ENCODE data around the gene SAV1. TPM values are rescaled to one million over a fixed set of nuclear protein-coding genes. Genes with fewer than 3 reads are reported as not detected.

The SAV1 gene
- total RNA-seq, 2 experiments from 2014 or later: 10.4 to 17.9 TPM

- no peaks in the 10 kb centered on the region for H4K20me1 ChIP-seq (ENCODE audit: insufficient read depth, low read length)
- no peaks in the 10 kb centered on the region for H3K9me3 ChIP-seq (ENCODE audit: low read length)
- peaks cover 17% of the 10 kb centered on the region; the same call in 1 of the 2 replicates for H3K79me2 ChIP-seq (ENCODE audit: insufficient read depth, low read depth, low read length)
- no peak overlapping the region for H2AFZ ChIP-seq (ENCODE audit: low read length)
- no peak overlapping the region for H3K4me2 ChIP-seq (ENCODE audit: low read length)
- H3K36me3 ChIP-seq (ENCODE audit: insufficient read depth, low read length): no peaks in the 10 kb centered on the region
- ChIA-PET POLR2A (interaction anchor here (0.7 kb wide), 2 partner anchors 50 to 132 kb away, joined by 3 to 13 read pairs; no protein-coding TSS in a partner anchor), CTCF (ENCODE audit: unreplicated experiment) (no interaction called here)
- H3K4me3 ChIP-seq (ENCODE audit: low read depth, low read length, poor library complexity, severe bottlenecking): no peak overlapping the region
- intact Hi-C loops (cut with micrococcal nuclease; ENCODE audit: unreplicated experiment): no loop called here
- DNase-seq (ENCODE audit: low spot score): no peak
- no peaks in the 10 kb centered on the region for H3K9me2 ChIP-seq (ENCODE audit: insufficient read depth, low read length)
- TF ChIP-seq CTCF (conservative IDR thresholded peaks at IDR 0.05; ENCODE audit: low read length) (no peak), EZH2phosphoT487 (IDR thresholded peaks at IDR 0.05; ENCODE audit: borderline replicate concordance, low read depth, low read length) (no peak)
- H3K27ac ChIP-seq (ENCODE audit: low read depth, low read length, poor library complexity, severe bottlenecking): no peak overlapping the region
- no TSS peak for BruUV-seq (replicated peaks)
- H3K4me1 ChIP-seq (ENCODE audit: insufficient read depth, low read length, poor library complexity, severe bottlenecking): peaks cover 16% of the 10 kb centered on the region
These were observed 2.8 kb upstream of the SAV1 start for GRCh38 chr14:50670866-50671256.

- TF ChIP-seq EZH2phosphoT487 (IDR thresholded peaks at IDR 0.05; ENCODE audit: borderline replicate concordance, low read depth, low read length) (no peak), CTCF (conservative IDR thresholded peaks at IDR 0.05; ENCODE audit: low read length) (no peak)
- no TSS peak for BruUV-seq (replicated peaks)
- no peaks in the 10 kb centered on the region for H3K9me3 ChIP-seq (ENCODE audit: low read length)
- peaks cover 3% of the 10 kb centered on the region; the same call in 1 of the 2 replicates for H3K36me3 ChIP-seq (ENCODE audit: insufficient read depth, low read length)
- DNase-seq (ENCODE audit: low spot score): no peak
- intact Hi-C loops (cut with micrococcal nuclease; ENCODE audit: unreplicated experiment): no loop called here
- H3K9me2 ChIP-seq (ENCODE audit: insufficient read depth, low read length): no peaks in the 10 kb centered on the region
- CTCF ChIA-PET (ENCODE audit: unreplicated experiment): no interaction called here
- no peak overlapping the region for H2AFZ ChIP-seq (ENCODE audit: low read length)
- H3K4me1 ChIP-seq (ENCODE audit: insufficient read depth, low read length, poor library complexity, severe bottlenecking): peaks cover 21% of the 10 kb centered on the region
- POLR2A ChIA-PET: no interaction called here
- H3K4me2 ChIP-seq (ENCODE audit: low read length): no peak overlapping the region
- no peaks in the 10 kb centered on the region for H4K20me1 ChIP-seq (ENCODE audit: insufficient read depth, low read length)
- peaks cover 22% of the 10 kb centered on the region; the same call in 1 of the 2 replicates for H3K79me2 ChIP-seq (ENCODE audit: insufficient read depth, low read depth, low read length)
- no peak overlapping the region for H3K27ac ChIP-seq (ENCODE audit: low read depth, low read length, poor library complexity, severe bottlenecking)
- H3K4me3 ChIP-seq (ENCODE audit: low read depth, low read length, poor library complexity, severe bottlenecking): no peak overlapping the region
These were observed 2.2 kb upstream of the SAV1 start for GRCh38 chr14:50670196-50670865.

GRCh38 chr14:50669441-50669986 is 1.4 kb upstream of the SAV1 start:
- intact Hi-C loops (cut with micrococcal nuclease; ENCODE audit: unreplicated experiment): loop anchor here (5.0 kb wide), 1 partner anchor 208 kb away; no protein-coding TSS in a partner anchor
- DNase-seq (ENCODE audit: low spot score): no peak
- ChIA-PET CTCF (ENCODE audit: unreplicated experiment) (no interaction called here), POLR2A (no interaction called here)
- no TSS peak for BruUV-seq (replicated peaks)
- Histone ChIP-seq H3K79me2 (ENCODE audit: insufficient read depth, low read depth, low read length) (peaks cover 23% of the 10 kb centered on the region; the same call in 1 of the 2 replicates), H3K4me2 (ENCODE audit: low read length) (no peak overlapping the region), H3K9me3 (ENCODE audit: low read length) (no peaks in the 10 kb centered on the region), H3K36me3 (ENCODE audit: insufficient read depth, low read length) (peaks cover 7% of the 10 kb centered on the region), H2AFZ (ENCODE audit: low read length) (no peak overlapping the region), H4K20me1 (ENCODE audit: insufficient read depth, low read length) (no peaks in the 10 kb centered on the region), H3K4me3 (ENCODE audit: low read depth, low read length, poor library complexity, severe bottlenecking) (no peak overlapping the region), H3K4me1 (ENCODE audit: insufficient read depth, low read length, poor library complexity, severe bottlenecking) (peaks cover 22% of the 10 kb centered on the region), H3K9me2 (ENCODE audit: insufficient read depth, low read length) (no peaks in the 10 kb centered on the region), H3K27ac (ENCODE audit: low read depth, low read length, poor library complexity, severe bottlenecking) (no peak overlapping the region)
- no peak for TF ChIP-seq EZH2phosphoT487 (IDR thresholded peaks at IDR 0.05; ENCODE audit: borderline replicate concordance, low read depth, low read length)
- TF ChIP-seq CTCF (conservative IDR thresholded peaks at IDR 0.05; ENCODE audit: low read length): no peak

Data from OCI-LY7 (cell line).